Medulla oblongata (tissue), 1 donor: Measurements from ENCODE around the gene LINS1.
"Not testable (repeated sequence)": the region's sequence is repeated elsewhere in the genome, so short reads cannot be mapped to it uniquely, and the experiment has no call there.

Source experiments
- DNase-seq: peaks from one replicate; pipeline ENCODE4 v3.0.0-alpha.2; 2015; ENCODE audit errors: extremely low spot score

LINS1 gene

GRCh38 chr15:100602823-100603393 lies 924 bp upstream of the LINS1 start:
- no peak for DNase-seq

- no peak for DNase-seq
Observed at GRCh38 chr15:100601617-100602063, 344 bp downstream of the LINS1 start.

- DNase-seq, result peak; percentile 30
Observed at GRCh38 chr15:100601163-100601562, 821 bp downstream of the LINS1 start.

GRCh38 chr15:100598655-100599054 lies 3.3 kb downstream of the LINS1 start:
- DNase-seq, result no peak

- no peak for DNase-seq
Observed at GRCh38 chr15:100597862-100598261, 4.1 kb downstream of the LINS1 start.

DNA sequence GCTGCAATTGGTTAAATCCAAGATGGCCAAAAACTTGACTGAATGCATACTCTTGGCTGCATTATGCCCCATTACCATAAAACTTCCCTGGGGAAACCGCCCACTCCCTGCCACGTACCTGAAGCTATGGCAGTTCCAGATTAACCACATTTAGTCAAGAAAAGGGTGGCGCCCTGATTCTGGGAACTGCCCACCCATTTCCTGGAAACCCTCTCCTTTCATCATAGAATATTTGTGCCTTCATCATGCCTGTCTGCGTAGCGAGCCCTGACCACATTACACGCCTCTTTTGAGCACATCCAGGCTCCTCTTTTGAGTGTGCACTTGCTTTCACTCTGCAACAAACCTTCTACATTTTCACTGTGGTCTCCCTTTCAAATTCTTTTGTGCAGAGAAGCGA lies 5.2 kb downstream of the LINS1 start:
- no peak for DNase-seq

- DNase-seq, result no peak
Observed at GRCh38 chr15:100595964-100596363, 6.0 kb downstream of the LINS1 start.

DNA sequence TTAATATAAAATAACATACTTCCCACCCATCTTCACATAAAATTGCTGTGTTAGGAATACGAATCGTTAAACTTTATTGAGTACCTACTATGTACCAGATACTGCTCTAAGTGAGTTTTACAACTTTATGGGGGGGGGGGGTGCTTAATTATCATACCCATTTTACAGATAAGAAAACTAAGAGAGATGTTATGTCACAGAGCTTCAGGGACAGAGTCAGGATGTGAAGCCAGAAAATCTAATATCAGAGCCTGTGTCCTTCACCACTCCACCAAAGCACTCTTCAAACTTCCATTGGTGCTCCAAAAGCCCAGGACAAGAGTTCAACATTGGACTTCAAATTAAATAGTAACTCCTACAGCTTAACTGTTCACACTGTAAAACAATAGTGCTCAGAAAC lies 8.6 kb downstream of the LINS1 start:
- no peak for DNase-seq

- DNase-seq, result no peak
Observed at GRCh38 chr15:100592898-100593297, 9.1 kb downstream of the LINS1 start.

GRCh38 chr15:100591835-100592234 lies 10.1 kb downstream of the LINS1 start:
- DNase-seq, result no peak

DNA sequence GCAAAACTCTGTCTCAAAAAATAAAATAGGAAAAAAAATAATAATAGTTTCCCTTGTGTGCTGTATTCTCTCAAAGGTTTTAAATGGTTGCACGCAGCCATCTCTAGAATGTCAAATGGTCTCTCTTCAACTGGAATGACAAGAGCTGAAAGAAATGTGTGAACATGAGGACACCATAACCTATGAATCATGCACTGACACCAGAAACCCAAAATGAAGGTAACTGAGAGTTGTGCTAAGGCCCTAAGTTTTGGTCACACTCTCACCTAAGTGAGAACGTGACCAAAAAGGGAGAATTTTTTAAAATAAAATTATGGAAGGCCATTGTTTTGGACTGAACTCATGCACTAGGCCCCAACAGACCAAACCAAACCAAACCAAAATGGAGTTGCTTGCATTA lies 10.8 kb downstream of the LINS1 start:
- not testable (repeated sequence) for DNase-seq

DNA sequence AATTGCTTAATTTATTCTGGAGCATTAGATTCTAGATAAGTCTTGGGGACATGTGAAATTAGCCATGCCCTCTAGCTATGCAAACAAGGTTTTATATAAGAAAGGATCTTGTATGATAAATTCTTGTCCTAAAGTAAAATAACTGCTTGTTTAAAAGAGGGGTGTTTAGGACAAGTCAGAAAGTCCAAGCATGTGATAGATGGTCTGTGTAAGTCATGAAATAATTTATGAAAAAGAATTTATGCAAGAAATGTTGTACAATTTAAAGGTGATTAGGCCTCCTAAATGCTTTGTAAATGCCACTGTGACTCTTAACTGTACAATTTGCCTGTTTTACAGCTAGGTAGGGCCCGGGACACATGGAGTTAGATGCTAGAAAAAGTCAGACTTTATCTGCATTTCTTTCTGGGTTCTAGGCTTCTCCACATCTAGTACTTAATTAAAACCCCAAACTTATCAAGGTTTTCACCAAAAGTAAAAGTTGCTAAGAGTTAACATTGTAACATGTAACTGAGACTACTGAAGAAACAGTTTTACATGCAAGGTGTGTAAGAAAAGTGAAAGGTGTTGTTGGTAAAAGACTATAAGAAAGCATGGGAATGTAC lies 13.2 kb downstream of the LINS1 start:
- DNase-seq, result no peak

DNA sequence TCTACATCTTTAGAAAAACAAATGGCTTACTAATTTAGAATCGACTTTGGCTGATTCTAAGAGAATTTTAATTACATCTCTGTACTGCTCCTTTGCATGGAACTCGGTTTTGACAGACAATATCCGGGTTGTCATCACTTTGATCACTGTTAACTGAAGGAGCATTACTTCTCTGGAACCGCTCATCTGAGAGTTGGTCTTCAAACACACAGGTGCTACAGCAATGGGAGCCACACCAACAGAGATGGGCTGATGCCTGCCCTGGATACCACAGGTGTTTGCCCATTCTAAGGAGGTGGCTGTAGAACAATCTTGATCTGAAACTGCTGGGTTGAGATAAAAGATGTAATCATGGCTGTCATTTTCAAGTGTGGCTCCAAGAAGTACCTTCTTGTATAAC lies 21.6 kb downstream of the LINS1 start:
- DNase-seq, result no peak

- no peak for DNase-seq
Observed at GRCh38 chr15:100573526-100573925, 28.5 kb downstream of the LINS1 start.

- peak; percentile 10 for DNase-seq
Observed at GRCh38 chr15:100572362-100572983, 29.5 kb downstream of the LINS1 start.

- no peak for DNase-seq
Observed at GRCh38 chr15:100571592-100572167, 30.3 kb downstream of the LINS1 start.

DNA sequence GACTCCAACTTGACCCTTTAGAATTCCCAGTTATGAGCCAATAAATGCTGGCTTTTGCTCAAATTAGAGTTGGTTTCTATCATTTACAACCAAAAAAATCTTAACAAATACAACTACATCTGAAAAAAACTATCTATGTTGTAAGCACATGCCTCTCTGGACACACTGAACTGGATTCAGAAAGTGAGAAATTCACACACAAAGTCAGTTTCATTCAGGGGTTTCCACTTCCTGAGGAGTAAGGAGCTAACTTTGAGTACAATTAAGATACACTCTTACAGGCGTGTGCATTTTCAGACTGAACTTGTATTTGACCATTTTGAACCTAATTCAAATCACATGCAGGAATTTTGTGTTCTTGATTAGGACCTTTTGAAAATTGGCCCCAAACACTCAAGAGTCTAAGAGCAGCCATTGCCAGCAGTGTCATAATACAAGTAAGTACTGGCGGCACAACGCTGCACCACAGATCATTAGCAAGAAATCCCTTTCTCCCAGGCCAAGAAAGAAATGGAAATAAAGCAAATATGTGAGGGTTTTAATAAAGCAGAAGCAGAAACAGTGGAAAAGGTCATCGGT lies 31.2 kb downstream of the LINS1 start:
- no peak for DNase-seq

DNA sequence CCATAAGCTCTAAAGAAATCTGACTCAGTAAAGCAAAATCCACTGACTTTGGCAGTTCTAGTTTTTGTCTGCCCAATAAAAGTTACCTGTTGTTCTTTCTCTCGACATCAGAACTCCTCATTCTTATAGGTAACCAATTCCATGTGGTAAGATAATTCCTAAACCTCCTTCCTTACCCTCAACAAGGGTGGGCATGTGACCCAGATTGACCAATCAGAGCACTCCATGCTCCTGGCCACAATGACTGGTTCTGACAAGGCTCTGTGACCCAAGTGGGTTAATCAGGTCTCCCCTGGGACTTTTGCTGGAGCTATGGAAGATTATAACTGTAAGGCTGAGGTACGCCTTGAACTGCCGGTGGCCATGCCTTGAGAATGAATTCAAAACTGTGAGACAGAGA lies 31.7 kb downstream of the LINS1 start:
- DNase-seq, result no peak

DNA sequence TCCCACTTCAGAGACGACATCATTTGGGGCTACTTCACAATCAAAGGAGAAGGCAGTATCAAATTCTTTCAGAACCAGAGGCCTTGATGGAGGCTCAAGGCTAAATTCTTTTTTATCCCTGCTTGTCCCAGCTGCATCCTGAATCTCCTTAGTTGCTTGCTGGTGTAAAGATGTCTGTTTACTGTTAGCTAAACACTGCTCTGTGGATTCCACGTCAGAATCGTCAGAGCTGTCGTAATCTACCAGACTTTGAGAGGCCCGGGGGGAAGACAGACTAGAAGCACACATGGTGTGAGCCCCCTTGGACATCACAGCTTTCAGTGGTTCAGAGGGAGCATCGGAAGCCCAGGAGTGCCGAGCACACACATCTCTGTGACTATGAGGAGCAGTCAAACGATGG lies 32.6 kb downstream of the LINS1 start:
- DNase-seq, result no peak

DNA sequence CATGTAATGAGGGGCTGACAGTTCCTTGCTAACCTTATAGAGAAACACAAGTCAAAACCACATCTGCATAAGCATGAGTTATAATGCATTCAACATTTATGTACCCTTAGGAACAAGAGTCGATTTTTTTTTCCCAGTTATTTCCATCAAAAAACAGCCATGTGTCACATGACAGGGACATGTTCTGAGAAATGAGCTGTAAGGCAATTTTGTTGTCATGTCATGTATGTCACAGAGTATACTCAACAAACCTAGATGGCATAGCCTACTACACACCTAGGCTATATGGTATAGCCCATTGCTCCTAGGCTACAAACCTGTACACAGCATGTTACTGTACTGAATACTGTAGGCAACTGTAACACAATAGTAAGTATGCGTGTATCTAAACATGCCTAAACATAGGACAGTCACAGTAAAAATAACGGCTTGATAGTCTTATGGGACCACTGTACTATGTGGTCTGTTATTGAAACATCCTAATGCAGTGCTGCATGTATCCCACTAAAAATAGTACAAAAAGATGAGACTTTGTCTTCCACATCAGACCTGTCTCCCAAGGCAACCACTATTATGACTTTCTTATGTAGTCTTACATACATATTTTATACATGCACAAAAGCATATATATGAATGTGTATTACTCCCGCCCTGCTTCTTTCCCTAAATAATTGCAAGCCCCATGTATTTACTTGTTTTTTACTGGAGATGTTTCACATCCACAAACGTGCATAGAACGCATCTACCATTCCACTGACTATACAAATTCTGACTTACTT lies 34.9 kb downstream of the LINS1 start:
- no peak for DNase-seq

DNA sequence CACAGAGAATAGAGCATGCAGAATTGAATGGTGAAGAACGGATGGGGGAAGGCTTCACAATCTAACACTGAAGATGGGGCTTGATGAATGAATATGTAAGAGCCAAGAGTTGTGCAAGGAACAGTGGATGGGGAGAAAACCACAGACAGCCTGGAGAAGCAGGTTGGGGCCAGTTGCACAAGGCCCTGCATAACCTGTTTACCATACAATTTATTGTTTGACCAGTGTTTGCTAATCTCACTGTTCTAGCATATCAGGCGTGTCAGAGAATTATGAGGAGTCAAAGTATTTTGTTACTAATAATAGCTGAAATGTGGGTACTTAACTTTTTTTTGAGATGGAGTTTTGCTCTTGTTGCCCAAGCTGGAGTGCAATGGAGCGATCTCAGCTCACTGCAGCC lies 36.4 kb downstream of the LINS1 start:
- DNase-seq, result no peak

GRCh38 chr15:100560323-100560722 lies 41.7 kb downstream of the LINS1 start:
- DNase-seq, result no peak
